Parathyroid adenoma (tissue), 2 donors: Measurements from ENCODE around the gene MRPL2.

ENCODE experiments used
- H2AFZ ChIP-seq: fragments of 300-600 bp; sonication (generic); one replicate; pipeline ENCODE4 v1.7.0; 2017; ENCODE audit warnings: antibody characterized with exemption, mild to moderate bottlenecking
- H3K27ac ChIP-seq: fragments of 300-600 bp; sonication (generic); one replicate; pipeline ENCODE4 v1.7.0; 2017
- H3K27me3 ChIP-seq: fragments of 300-600 bp; sonication (generic); one replicate; pipeline ENCODE4 v1.7.0; 2017; ENCODE audit warnings: low read length; ENCODE audit not compliant: control insufficient read depth, insufficient read depth
- H3K36me3 ChIP-seq: fragments of 300-600 bp; sonication (generic); one replicate; pipeline ENCODE4 v1.7.0; 2017; ENCODE audit warnings: low read length; ENCODE audit not compliant: control insufficient read depth, insufficient read depth
- H3K4me1 ChIP-seq: fragments of 300-600 bp; sonication (generic); one replicate; pipeline ENCODE4 v1.7.0; 2017; ENCODE audit warnings: control low read depth
- H3K4me2 ChIP-seq: fragments of 300-600 bp; sonication (generic); one replicate; pipeline ENCODE4 v1.7.0; 2017; ENCODE audit warnings: low read length
- H3K4me3 ChIP-seq: fragments of 300-600 bp; sonication (generic); one replicate; pipeline ENCODE4 v1.7.0; 2017; ENCODE audit warnings: low read depth, low read length
- H3K79me2 ChIP-seq: fragments of 300-600 bp; sonication (generic); one replicate; pipeline ENCODE4 v1.7.0; 2017; ENCODE audit warnings: control low read depth
- H3K9ac ChIP-seq: fragments of 300-600 bp; sonication (generic); one replicate; pipeline ENCODE4 v1.7.0; 2017; ENCODE audit warnings: mild to moderate bottlenecking
- H3K9me3 ChIP-seq: fragments of 300-600 bp; sonication (generic); one replicate; pipeline ENCODE4 v1.7.0; 2017; ENCODE audit warnings: low read length; ENCODE audit not compliant: control insufficient read depth
- TF ChIP-seq, protein P1 (sequence below): fragments of 300-600 bp; sonication (generic); IDR thresholded peaks from one replicate; pipeline ENCODE4 v1.7.0; 2017; ENCODE audit warnings: antibody characterized with exemption, mild to moderate bottlenecking
- donor health status: primary hyperparathyroidism.

The MRPL2 gene

GRCh38 chr6:43077981-43078511 lies 18.8 kb upstream of the MRPL2 start:
- Histone ChIP-seq H3K9me3 (no peaks in the 10 kb centered on the region), H3K4me1 (peaks cover 9% of the 10 kb centered on the region), H3K36me3 (no peaks in the 10 kb centered on the region), H3K27me3 (no peaks in the 10 kb centered on the region), H3K4me2 (no peak overlapping the region), H3K4me3 (no peak overlapping the region), H3K79me2 (peaks cover 16% of the 10 kb centered on the region), H3K9ac (no peak overlapping the region), H3K27ac (no peak overlapping the region), H2AFZ (no peak overlapping the region)
- TF ChIP-seq, protein P1, sequence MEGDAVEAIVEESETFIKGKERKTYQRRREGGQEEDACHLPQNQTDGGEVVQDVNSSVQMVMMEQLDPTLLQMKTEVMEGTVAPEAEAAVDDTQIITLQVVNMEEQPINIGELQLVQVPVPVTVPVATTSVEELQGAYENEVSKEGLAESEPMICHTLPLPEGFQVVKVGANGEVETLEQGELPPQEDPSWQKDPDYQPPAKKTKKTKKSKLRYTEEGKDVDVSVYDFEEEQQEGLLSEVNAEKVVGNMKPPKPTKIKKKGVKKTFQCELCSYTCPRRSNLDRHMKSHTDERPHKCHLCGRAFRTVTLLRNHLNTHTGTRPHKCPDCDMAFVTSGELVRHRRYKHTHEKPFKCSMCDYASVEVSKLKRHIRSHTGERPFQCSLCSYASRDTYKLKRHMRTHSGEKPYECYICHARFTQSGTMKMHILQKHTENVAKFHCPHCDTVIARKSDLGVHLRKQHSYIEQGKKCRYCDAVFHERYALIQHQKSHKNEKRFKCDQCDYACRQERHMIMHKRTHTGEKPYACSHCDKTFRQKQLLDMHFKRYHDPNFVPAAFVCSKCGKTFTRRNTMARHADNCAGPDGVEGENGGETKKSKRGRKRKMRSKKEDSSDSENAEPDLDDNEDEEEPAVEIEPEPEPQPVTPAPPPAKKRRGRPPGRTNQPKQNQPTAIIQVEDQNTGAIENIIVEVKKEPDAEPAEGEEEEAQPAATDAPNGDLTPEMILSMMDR = no peak

GRCh38 chr6:43077333-43077809 lies 18.1 kb upstream of the MRPL2 start:
- no peaks in the 10 kb centered on the region for H3K36me3 ChIP-seq
- H2AFZ ChIP-seq = peak overlapping the region; percentile 95
- peaks cover 16% of the 10 kb centered on the region for H3K79me2 ChIP-seq
- no peaks in the 10 kb centered on the region for H3K27me3 ChIP-seq
- peaks cover 9% of the 10 kb centered on the region for H3K4me1 ChIP-seq
- H3K4me3 ChIP-seq = peak overlapping the region; percentile 72
- H3K27ac ChIP-seq = no peak overlapping the region
- no peaks in the 10 kb centered on the region for H3K9me3 ChIP-seq
- TF ChIP-seq, protein P1 = no peak
- peak overlapping the region; percentile 92 for H3K4me2 ChIP-seq
- H3K9ac ChIP-seq = peak overlapping the region; percentile 72

DNA sequence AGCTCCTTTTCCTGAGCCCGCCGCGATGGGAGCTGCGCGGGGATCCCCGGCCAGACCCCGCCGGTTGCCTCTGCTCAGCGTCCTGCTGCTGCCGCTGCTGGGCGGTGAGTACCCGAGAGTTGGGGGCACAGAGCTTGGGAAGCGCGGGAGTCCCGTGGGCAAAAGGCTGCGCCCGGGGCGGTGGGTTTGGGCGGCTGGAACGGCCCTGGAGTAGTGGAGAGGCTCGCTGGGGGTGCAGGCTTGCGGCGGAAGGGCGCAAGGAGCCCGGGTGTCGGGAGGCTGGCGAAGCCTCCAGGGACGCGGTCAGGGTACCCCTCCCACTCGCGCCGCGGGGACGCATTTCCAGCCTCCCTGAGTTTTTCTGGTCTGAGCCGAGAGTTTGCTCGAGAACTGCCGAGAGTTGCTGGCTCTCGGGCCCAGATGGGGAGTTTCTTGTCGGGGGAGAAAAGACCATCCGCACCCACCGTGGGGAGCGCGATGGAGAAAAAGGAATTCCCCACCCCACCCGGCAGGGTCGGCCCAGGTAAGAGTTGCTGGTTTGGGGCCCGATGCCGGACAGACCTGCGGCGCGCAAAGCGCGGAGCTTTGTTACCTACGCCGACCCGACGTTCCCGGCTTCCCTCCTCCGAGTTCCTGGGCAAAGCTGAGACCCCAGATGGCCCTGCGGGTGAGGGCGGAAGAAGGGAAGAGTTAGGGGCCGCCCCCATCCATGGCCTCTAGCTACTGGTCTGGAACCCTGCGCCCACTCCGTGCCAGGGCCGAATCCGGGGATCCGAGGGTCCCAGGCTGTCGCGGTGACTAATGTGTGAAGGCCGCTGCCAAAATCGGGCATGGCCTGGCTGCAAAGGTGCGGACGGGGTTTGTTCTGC lies 17.5 kb upstream of the MRPL2 start:
- no peak overlapping the region for H3K27ac ChIP-seq

DNA sequence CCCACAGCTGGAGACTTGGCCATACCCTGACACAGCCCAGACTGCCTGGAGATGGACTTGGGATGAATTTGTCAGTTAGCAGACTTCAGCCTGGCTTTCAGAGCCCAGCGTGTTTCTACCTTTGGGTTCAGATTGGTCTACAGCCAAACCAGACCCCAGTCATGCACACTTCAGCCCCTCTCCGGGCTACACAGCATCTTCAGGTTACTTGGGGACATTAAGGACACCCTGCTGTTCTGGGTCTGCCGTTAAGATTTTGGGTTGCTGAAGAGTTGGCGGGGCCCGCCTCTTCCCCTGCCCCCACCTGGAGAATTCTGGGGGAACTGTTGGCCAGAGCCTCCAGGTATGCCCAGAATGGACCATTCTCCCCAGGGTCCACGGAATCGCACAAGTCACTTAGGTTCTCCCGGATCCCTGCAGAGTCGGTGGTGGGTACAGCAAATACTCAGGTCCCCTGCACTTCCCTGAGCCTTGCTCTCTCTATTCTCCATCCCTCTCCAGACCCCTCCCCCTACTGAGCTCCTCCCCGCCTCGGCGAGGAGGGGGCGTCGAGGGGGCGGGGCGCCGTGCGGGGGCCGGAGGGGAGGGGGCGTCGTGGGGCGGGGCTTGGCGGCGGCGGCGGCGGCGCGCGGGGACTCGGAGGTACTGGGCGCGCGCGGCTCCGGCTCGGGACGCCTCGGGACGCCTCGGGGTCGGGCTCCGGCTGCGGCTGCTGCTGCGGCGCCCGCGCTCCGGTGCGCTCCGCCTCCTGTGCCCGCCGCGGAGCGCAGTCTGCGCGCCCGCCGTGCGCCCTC lies 16.6 kb upstream of the MRPL2 start, which contains the start of gene PTK7:
TSS of gene PTK7 (plus strand) at position 645 of the 794 bp plus-strand sequence. CDS start 175 bp downstream, outside the sequence.
- H3K4me2 ChIP-seq = peak within 1 kb of the TSS; percentile 92
- no peaks in the 10 kb centered on the region for H3K27me3 ChIP-seq
- no peaks in the 10 kb centered on the region for H3K36me3 ChIP-seq
- peak within 1 kb of the TSS; percentile 95 for H2AFZ ChIP-seq
- peaks cover 16% of the 10 kb centered on the region for H3K79me2 ChIP-seq
- H3K9ac ChIP-seq = peak within 1 kb of the TSS; percentile 72
- H3K4me1 ChIP-seq = peaks cover 9% of the 10 kb centered on the region
- no peaks in the 10 kb centered on the region for H3K9me3 ChIP-seq
- no peak within 1 kb of the TSS for H3K27ac ChIP-seq
- TF ChIP-seq, protein P1 = no peak
- peak within 1 kb of the TSS; percentile 72 for H3K4me3 ChIP-seq

More for the DNA sequence above, 17.5 kb upstream of the MRPL2 start:
- peaks cover 16% of the 10 kb centered on the region for H3K79me2 ChIP-seq
- H2AFZ ChIP-seq = peak overlapping the region; percentile 95
- H3K4me2 ChIP-seq = peak overlapping the region; percentile 92
- H3K27me3 ChIP-seq = no peaks in the 10 kb centered on the region
- H3K4me3 ChIP-seq = peak overlapping the region; percentile 72
- H3K9me3 ChIP-seq = no peaks in the 10 kb centered on the region
- H3K4me1 ChIP-seq = peaks cover 9% of the 10 kb centered on the region
- no peaks in the 10 kb centered on the region for H3K36me3 ChIP-seq
- TF ChIP-seq, protein P1 = no peak
- H3K9ac ChIP-seq = peak overlapping the region; percentile 72
